ENCODE data around the gene KCNT2.

DNA sequence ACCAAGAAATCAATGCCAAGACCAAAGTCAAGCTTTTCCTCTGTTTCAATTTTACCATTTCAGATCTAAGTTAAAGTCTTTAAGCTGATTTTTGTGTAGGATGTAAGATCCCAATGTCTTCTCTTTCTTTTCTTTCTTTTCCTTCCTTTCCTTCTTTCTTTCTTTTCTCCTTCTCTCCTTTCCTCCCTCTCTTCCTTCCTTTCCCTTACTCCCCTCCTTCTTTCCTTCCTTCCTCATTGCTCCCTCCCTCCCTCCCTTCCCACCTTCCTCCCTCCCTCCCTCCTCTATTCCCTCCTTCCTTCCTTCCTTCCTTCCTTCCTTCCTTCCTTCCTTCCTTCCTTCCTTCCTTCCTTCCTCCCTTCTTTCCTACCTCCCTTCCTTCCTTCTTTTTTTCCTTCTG is 197.5 kb downstream of the KCNT2 start:
- TF ChIP-seq EZH2phosphoT487 (IDR thresholded peaks at IDR 0.05; ENCODE audit: borderline replicate concordance) (no peak), EGR1 (IDR thresholded peaks at IDR 0.05; ENCODE audit: low read depth) (no peak)

Measured in HCT116 (cell line).